GM18907 (cell line): ENCODE measurements around the gene JAZF1.
A peak's percentile ranks its signal among the peaks of the same experiment; 100 is the strongest.

Experiments
- ATAC-seq: cut with Tn5 transposase; IDR thresholded peaks from one replicate; pipeline ENCODE4 v1.9.1; 2021; ENCODE audit warnings: mild to moderate bottlenecking, moderate library complexity; ENCODE audit not compliant: unreplicated experiment

Gene JAZF1

GRCh38 chr7:28180364-28181147, at the start of gene JAZF1:
JAZF1 (minus strand) TSS chr7:28180795.
- ATAC-seq: peak; percentile 31

GRCh38 chr7:28230261-28230660, 49.7 kb upstream of the JAZF1 start:
- no peak for ATAC-seq

GRCh38 chr7:28228396-28228795, 47.8 kb upstream of the JAZF1 start:
- no peak for ATAC-seq

GRCh38 chr7:28226003-28226402, 45.4 kb upstream of the JAZF1 start:
- ATAC-seq: no peak

GRCh38 chr7:28225576-28225975, 45.0 kb upstream of the JAZF1 start:
- no peak for ATAC-seq

GRCh38 chr7:28224675-28225074, 44.1 kb upstream of the JAZF1 start:
- no peak for ATAC-seq

GRCh38 chr7:28224172-28224571, 43.6 kb upstream of the JAZF1 start:
- ATAC-seq: no peak

GRCh38 chr7:28222636-28223035, 42.0 kb upstream of the JAZF1 start:
- ATAC-seq: no peak

- ATAC-seq: no peak
Observed at GRCh38 chr7:28219793-28220192, 39.2 kb upstream of the JAZF1 start.

- ATAC-seq: no peak
Observed at GRCh38 chr7:28217143-28217542, 36.5 kb upstream of the JAZF1 start.

GRCh38 chr7:28211006-28211405, 30.4 kb upstream of the JAZF1 start:
- no peak for ATAC-seq

- no peak for ATAC-seq
Observed at GRCh38 chr7:28208506-28208905, 27.9 kb upstream of the JAZF1 start.

- no peak for ATAC-seq
Observed at GRCh38 chr7:28207486-28208158, 27.0 kb upstream of the JAZF1 start.

- no peak for ATAC-seq
Observed at GRCh38 chr7:28205506-28205905, 24.9 kb upstream of the JAZF1 start.

GRCh38 chr7:28203508-28204240, 23.1 kb upstream of the JAZF1 start:
- ATAC-seq: no peak

- ATAC-seq: no peak
Observed at GRCh38 chr7:28202222-28202621, 21.6 kb upstream of the JAZF1 start.

GRCh38 chr7:28201131-28201530, 20.5 kb upstream of the JAZF1 start:
- no peak for ATAC-seq

GRCh38 chr7:28200598-28200997, 20.0 kb upstream of the JAZF1 start:
- no peak for ATAC-seq

GRCh38 chr7:28199021-28199510, 18.5 kb upstream of the JAZF1 start:
- no peak for ATAC-seq

- no peak for ATAC-seq
Observed at GRCh38 chr7:28195910-28196620, 15.5 kb upstream of the JAZF1 start.
